Measurements from ENCODE around the gene LYZL1.

LYZL1 gene

DNA sequence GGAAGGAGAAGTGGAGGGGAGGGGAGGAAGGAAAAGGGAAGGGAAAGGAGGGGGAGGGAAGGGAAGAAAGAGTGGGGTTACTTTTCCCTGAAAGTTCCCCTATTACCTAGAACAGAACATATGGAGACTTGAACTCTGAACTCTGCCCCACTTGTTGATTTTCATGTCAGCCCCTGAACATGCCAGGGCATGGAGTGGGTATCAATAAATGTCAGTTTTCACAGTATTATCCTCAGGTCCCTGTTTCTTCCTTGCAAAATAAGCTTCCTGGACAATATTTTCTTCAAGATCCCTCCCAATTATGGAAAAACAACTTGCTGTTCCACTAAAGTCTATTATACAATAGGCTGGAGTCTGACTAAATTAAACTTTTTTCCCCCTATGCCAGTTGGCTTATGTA is 46.9 kb upstream of the LYZL1 start:
- no peak for ATAC-seq
- TF ChIP-seq ARNTL (CRISPR knock-in tag; IDR thresholded peaks at IDR 0.05; ENCODE audit: borderline replicate concordance, low read depth), result no peak
- TF ChIP-seq ZNF70 (CRISPR knock-in tag; IDR thresholded peaks at IDR 0.05), result no peak
- TF ChIP-seq CSRNP3 (CRISPR knock-in tag; IDR thresholded peaks at IDR 0.05), result no peak
- TF ChIP-seq CREB5 (CRISPR knock-in tag; IDR thresholded peaks at IDR 0.05; ENCODE audit: low read depth), result no peak
- TF ChIP-seq POU6F1 (CRISPR knock-in tag; IDR thresholded peaks at IDR 0.05; ENCODE audit: borderline replicate concordance, low read depth), result no peak
- TF ChIP-seq ZFP30 (CRISPR knock-in tag; IDR thresholded peaks at IDR 0.05), result no peak
- no peak for TF ChIP-seq ZNF565 (CRISPR knock-in tag; conservative IDR thresholded peaks at IDR 0.05; ENCODE audit: low read depth)
- no peak for TF ChIP-seq GLIS3 (CRISPR knock-in tag; IDR thresholded peaks at IDR 0.05)
- TF ChIP-seq ESRRG (CRISPR knock-in tag; IDR thresholded peaks at IDR 0.05), result no peak
- TF ChIP-seq ZFP3 (CRISPR knock-in tag; IDR thresholded peaks at IDR 0.05), result no peak
- TF ChIP-seq TSHZ2 (CRISPR knock-in tag; IDR thresholded peaks at IDR 0.05), result no peak
- no peak for TF ChIP-seq SNAI2 (CRISPR knock-in tag; IDR thresholded peaks at IDR 0.05)
- TF ChIP-seq ZNF8 (CRISPR knock-in tag; IDR thresholded peaks at IDR 0.05), result no peak
- TF ChIP-seq PPARA (CRISPR knock-in tag; IDR thresholded peaks at IDR 0.05; ENCODE audit: borderline replicate concordance), result no peak

DNA sequence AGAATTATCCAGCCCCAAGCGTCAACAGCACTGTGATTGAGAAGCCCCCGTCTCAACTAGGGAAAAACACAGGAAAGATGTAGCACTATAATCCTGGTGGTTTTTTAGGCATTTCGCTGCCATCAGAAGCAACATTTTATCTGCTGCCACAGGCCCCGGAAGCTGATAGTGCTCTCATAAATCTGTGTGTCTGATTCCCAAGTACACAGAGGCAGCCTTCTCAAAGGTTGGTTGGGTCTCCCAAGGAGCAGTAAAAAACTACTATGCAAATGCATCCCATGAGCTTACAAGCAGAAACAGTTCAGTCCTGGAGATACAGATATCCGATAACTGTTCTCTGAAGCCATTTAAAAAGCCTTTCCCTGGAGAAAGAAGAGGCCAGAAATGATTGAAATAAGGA is 45.8 kb upstream of the LYZL1 start:
- no peak for ATAC-seq
- no peak for TF ChIP-seq POU6F1 (CRISPR knock-in tag; IDR thresholded peaks at IDR 0.05; ENCODE audit: borderline replicate concordance, low read depth)
- TF ChIP-seq CSDC2 (CRISPR knock-in tag; IDR thresholded peaks at IDR 0.05), result no peak
- no peak for TF ChIP-seq ZFP3 (CRISPR knock-in tag; IDR thresholded peaks at IDR 0.05)
- no peak for TF ChIP-seq OSR1 (CRISPR knock-in tag; IDR thresholded peaks at IDR 0.05)
- no peak for TF ChIP-seq ZNF8 (CRISPR knock-in tag; IDR thresholded peaks at IDR 0.05)
- TF ChIP-seq ESRRG (CRISPR knock-in tag; IDR thresholded peaks at IDR 0.05), result no peak
- TF ChIP-seq TSHZ2 (CRISPR knock-in tag; IDR thresholded peaks at IDR 0.05), result no peak
- no peak for TF ChIP-seq ARNTL (CRISPR knock-in tag; IDR thresholded peaks at IDR 0.05; ENCODE audit: borderline replicate concordance, low read depth)
- no peak for TF ChIP-seq CSRNP3 (CRISPR knock-in tag; IDR thresholded peaks at IDR 0.05)
- TF ChIP-seq ZFP30 (CRISPR knock-in tag; IDR thresholded peaks at IDR 0.05), result no peak

Data from SK-N-SH treated with all-trans-retinoic acid at 6 μM for 48 hours (cell line).